ENCODE results near the gene OR6J1.
"Not testable (repeated sequence)": the region's sequence is repeated elsewhere in the genome, so short reads cannot be mapped to it uniquely, and the experiment has no call there.

Gene OR6J1

GRCh38 chr14:22650960-22651521 is 6.9 kb upstream of the OR6J1 start:
- H3K4me3 ChIP-seq (replicated peaks; ENCODE audit: low read depth, low read length): no peak overlapping the region
- DNase-seq (ENCODE audit: extremely low read depth, low read depth): peak; percentile 15
- TF ChIP-seq CTCF (IDR thresholded peaks at IDR 0.05; ENCODE audit: low read depth, low read length, missing control alignments): no peak

DNA sequence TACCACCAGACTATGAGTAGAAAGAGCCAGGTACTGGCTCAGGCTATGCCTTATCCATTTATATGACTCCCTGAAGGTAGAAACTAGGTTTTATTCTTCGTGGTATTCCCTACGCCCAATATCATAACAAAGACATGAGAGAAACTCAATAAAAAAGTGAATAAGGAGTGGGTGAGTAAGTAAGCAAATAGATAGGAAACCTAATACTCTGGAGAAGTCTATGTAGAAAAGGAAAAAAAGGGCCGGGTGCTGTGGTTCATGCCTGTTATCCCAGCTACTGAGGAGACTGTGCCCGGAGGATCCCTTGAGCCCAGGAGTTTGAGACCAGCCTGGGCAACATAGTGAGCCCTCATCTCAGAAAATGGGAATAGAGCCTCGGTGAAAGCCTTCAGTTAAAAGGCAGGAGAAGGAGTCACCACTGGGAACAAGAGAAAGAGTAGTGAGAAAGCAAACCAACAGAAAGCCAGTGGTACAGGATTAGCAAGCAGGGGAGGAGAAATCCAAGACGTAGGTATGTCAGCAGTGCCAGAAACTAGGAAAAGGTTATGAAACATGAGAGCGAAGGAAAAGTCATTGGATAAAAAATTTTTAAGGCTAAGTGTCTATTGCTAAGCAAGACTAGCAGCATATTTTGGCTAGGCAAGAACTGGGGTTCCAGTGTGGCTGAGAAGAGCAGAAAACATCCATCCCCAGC is 6.0 kb upstream of the OR6J1 start:
- H3K4me3 ChIP-seq (replicated peaks; ENCODE audit: low read depth, low read length): no peak overlapping the region
- no peak for DNase-seq (ENCODE audit: extremely low read depth, low read depth)
- TF ChIP-seq CTCF (IDR thresholded peaks at IDR 0.05; ENCODE audit: low read depth, low read length, missing control alignments): no peak

DNA sequence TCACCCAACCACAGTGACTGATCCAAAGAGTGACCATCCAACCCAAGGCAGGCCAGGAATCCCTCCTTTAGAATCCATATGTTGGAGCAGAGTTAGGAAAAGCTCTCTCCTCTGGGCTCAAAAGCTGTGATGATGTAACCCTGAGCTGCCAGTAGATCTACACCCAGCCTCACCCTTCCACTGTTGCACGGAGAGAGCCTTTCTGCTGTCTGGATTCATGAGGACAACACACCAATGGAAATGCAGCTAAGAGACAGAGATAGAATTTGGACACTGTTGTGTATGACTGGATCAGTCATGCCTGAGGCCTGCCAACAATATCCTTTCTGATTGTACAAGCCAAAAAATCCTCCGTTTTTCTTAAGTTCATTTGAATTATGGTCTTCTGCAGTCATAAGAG is 4.4 kb upstream of the OR6J1 start:
- no peak overlapping the region for H3K4me3 ChIP-seq (replicated peaks; ENCODE audit: low read depth, low read length)
- DNase-seq (ENCODE audit: extremely low read depth, low read depth): no peak

DNA sequence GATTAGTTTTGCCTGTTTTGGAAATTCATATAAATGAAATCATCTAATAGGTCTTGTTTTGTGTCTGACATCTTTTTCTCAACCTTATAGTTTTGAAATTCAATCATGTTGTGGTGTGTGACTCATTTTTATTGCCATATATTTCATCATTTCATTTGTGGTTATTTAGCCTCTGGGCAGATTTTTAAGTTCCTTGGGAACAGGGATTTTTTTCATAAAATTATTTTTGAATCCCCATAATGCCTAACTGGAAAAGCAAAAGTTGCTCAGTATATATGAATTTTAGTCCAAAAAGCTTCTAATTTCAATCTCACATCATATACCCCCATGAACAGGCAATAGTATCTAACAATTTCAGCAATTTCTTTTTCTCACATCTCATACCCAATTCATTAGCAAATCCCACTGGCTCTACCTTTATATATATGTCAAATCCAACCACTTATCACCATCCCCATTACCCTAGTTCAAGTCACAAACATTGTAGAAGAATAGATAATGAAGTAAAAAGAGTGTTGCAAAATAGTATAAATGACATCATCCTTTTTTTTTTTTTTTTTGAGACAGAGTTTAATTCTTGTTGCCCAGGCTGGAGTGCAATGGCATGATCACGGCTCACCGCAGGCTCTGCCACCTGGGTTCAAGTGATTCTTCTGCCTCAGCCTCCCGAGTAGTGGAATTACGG is 2.6 kb upstream of the OR6J1 start:
- TF ChIP-seq CTCF (IDR thresholded peaks at IDR 0.05; ENCODE audit: low read depth, low read length, missing control alignments): no peak
- no peak overlapping the region for H3K4me3 ChIP-seq (replicated peaks; ENCODE audit: low read depth, low read length)
- DNase-seq (ENCODE audit: extremely low read depth, low read depth): no peak

More for the DNA sequence above, 4.4 kb upstream of the OR6J1 start:
- TF ChIP-seq CTCF (IDR thresholded peaks at IDR 0.05; ENCODE audit: low read depth, low read length, missing control alignments): no peak

DNA sequence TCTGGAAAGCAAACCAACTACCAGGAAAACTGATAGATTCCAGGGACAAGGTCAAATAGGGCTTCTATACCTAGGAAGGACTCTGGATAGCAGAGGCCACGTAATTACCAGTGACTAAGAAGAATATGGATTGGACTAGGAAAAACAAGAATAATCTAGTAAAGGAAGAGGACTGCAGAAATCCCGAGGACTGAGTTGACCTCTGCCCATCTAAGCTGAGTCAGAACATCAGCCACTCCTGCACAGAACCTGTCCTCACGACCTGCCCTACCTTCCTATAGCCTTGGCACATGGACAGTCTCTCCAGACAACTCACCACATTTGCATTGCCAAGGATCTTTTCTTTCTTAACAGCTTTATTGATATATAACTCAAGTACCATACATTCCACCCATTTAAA is 2.3 kb downstream of the OR6J1 start:
- H3K4me3 ChIP-seq (replicated peaks; ENCODE audit: low read depth, low read length): no peak overlapping the region
- DNase-seq (ENCODE audit: extremely low read depth, low read depth): no peak
- TF ChIP-seq CTCF (IDR thresholded peaks at IDR 0.05; ENCODE audit: low read depth, low read length, missing control alignments): no peak

- TF ChIP-seq CTCF (IDR thresholded peaks at IDR 0.05; ENCODE audit: low read depth, low read length, missing control alignments): no peak
- DNase-seq (ENCODE audit: extremely low read depth, low read depth): no peak
- H3K4me3 ChIP-seq (replicated peaks; ENCODE audit: low read depth, low read length): no peak overlapping the region
Measured at GRCh38 chr14:22640192-22640591, 4.0 kb downstream of the OR6J1 start.

GRCh38 chr14:22635980-22636379 is 8.2 kb downstream of the OR6J1 start:
- not testable (repeated sequence) for DNase-seq (ENCODE audit: extremely low read depth, low read depth); H3K4me3 ChIP-seq (replicated peaks; ENCODE audit: low read depth, low read length)

Measured in HFF-Myc (cell line).